HL-60 (cell line): Measurements from ENCODE around the gene XAF1.

Experiments
- DNase-seq, 2 experiments: peaks; one replicate each; pipeline ENCODE4 v3.0.0-alpha.2; 2010 to 2020; ENCODE audit warnings: low read depth in 1 of 2, low spot score in 1 of 2
- H3K27ac ChIP-seq: fragments of 250-450 bp; sonication (Bioruptor Pico); replicated peaks from 2 replicates; pipeline ENCODE4 v1.5.1; 2020; ENCODE audit warnings: mild to moderate bottlenecking, moderate library complexity
- H3K27me3 ChIP-seq: fragments of 250-450 bp; sonication (Bioruptor Pico); 2 replicates; pipeline ENCODE4 v1.5.1; 2021; ENCODE audit warnings: mild to moderate bottlenecking, moderate library complexity; ENCODE audit not compliant: insufficient read depth, poor library complexity, severe bottlenecking
- H3K4me3 ChIP-seq: replicated peaks from 2 replicates; pipeline ENCODE4 v1.5.1; 2011; ENCODE audit warnings: mild to moderate bottlenecking, control low read depth, low read length; ENCODE audit not compliant: insufficient read depth
- GABPA ChIP-seq: IDR thresholded peaks from 2 replicates; pipeline ENCODE4 v1.6.1; 2012; ENCODE audit warnings: low read depth
- POLR2AphosphoS5 ChIP-seq: IDR thresholded peaks from 2 replicates; pipeline ENCODE4 v1.6.1; 2012; ENCODE audit warnings: low read depth
- REST ChIP-seq: IDR thresholded peaks from 2 replicates; pipeline ENCODE4 v1.6.1; 2012; ENCODE audit warnings: low read depth; ENCODE audit not compliant: insufficient replicate concordance
- SPI1 ChIP-seq: IDR thresholded peaks from 2 replicates; pipeline ENCODE4 v1.6.1; 2012; ENCODE audit warnings: low read depth, mild to moderate bottlenecking, borderline replicate concordance
- TF ChIP-seq, protein P1 (sequence below): IDR thresholded peaks from one replicate; pipeline ENCODE4 v1.5.1; 2011; ENCODE audit warnings: low read length, control low read depth, inconsistent platforms; ENCODE audit not compliant: insufficient read depth

Gene XAF1

GRCh38 chr17:6787081-6787693, 31.3 kb downstream of the XAF1 start:
- no peaks in the 10 kb centered on the region for H3K27me3 ChIP-seq
- DNase-seq: no peak
- no peak overlapping the region for H3K27ac ChIP-seq
- no peak for TF ChIP-seq GABPA
- no peak for TF ChIP-seq POLR2AphosphoS5
- TF ChIP-seq SPI1: no peak
- TF ChIP-seq REST: no peak
- TF ChIP-seq, protein P1, sequence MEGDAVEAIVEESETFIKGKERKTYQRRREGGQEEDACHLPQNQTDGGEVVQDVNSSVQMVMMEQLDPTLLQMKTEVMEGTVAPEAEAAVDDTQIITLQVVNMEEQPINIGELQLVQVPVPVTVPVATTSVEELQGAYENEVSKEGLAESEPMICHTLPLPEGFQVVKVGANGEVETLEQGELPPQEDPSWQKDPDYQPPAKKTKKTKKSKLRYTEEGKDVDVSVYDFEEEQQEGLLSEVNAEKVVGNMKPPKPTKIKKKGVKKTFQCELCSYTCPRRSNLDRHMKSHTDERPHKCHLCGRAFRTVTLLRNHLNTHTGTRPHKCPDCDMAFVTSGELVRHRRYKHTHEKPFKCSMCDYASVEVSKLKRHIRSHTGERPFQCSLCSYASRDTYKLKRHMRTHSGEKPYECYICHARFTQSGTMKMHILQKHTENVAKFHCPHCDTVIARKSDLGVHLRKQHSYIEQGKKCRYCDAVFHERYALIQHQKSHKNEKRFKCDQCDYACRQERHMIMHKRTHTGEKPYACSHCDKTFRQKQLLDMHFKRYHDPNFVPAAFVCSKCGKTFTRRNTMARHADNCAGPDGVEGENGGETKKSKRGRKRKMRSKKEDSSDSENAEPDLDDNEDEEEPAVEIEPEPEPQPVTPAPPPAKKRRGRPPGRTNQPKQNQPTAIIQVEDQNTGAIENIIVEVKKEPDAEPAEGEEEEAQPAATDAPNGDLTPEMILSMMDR: no peak
- no peak overlapping the region for H3K4me3 ChIP-seq

DNA sequence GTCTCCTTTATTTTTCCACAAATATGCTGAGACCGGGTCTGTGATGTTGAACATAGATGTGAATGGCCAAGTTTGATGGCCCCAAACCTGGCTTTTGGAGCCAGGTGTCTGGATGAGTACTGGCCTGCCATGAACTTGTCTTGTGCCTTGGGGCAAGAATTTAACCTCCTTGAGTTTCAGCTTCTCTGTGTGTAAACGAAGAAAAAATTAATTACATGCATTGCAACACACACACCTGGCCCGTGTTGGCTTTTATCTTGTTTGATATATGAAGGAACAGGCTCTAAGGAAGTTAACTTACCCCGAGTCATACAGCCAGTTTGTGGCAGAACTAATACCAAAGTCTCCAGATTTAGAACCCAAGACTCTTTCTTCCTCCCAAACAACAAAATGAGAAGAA, 33.3 kb downstream of the XAF1 start:
- H3K27ac ChIP-seq: no peak overlapping the region
- no peak for DNase-seq
- TF ChIP-seq, protein P1: no peak
- TF ChIP-seq GABPA: no peak
- TF ChIP-seq SPI1: no peak
- no peak overlapping the region for H3K4me3 ChIP-seq
- H3K27me3 ChIP-seq: no peaks in the 10 kb centered on the region

DNA sequence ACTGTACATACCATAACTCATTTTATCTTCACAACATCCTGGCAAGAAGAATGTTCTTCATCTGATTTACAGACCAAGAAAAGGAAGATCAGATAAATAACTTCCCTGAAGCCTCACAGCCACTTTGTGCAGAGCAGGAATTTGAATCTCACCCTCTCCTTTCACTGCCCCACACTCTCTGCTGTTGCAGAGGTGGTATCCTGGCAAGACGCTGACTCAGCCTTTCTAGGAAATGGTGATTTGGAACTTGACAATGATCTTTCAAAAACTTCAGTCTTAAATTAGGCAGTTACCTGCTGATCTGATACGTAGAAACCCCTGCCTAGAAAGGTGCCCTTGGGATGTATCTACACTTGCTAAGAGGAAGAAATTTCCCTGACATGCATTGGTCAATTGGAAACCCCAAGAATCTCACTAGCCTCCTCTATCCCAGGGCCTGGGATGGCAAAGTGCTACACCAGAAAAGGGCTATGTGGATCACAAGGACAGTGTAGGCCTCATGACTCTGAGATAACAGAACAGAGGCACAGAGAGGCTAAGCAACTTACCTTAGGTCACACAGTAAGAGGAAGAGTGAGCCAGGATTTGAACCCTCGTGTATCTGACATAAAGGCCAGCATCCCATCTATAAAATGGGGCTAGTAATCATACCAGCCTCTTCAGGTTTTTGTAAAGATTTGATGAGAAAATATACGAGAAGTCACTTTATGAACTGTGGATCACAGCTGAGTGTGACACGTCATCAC, 38.1 kb downstream of the XAF1 start:
- H3K4me3 ChIP-seq: no peak overlapping the region
- DNase-seq: no peak
- H3K27me3 ChIP-seq: no peaks in the 10 kb centered on the region
- H3K27ac ChIP-seq: no peak overlapping the region
- TF ChIP-seq REST (no peak), POLR2AphosphoS5 (no peak), SPI1 (no peak), GABPA (no peak)
- TF ChIP-seq, protein P1: no peak
